Activated gamma-delta T cell (primary cell): Measurements from ENCODE around the gene TTC34.
"Not testable (repeated sequence)": the region's sequence is repeated elsewhere in the genome, so short reads cannot be mapped to it uniquely, and the experiment has no call there.

Experiments
- DNase-seq: peaks from one replicate; lab custom pipeline; 2025; lab: John Stamatoyannopoulos, UW

Gene TTC34

DNA sequence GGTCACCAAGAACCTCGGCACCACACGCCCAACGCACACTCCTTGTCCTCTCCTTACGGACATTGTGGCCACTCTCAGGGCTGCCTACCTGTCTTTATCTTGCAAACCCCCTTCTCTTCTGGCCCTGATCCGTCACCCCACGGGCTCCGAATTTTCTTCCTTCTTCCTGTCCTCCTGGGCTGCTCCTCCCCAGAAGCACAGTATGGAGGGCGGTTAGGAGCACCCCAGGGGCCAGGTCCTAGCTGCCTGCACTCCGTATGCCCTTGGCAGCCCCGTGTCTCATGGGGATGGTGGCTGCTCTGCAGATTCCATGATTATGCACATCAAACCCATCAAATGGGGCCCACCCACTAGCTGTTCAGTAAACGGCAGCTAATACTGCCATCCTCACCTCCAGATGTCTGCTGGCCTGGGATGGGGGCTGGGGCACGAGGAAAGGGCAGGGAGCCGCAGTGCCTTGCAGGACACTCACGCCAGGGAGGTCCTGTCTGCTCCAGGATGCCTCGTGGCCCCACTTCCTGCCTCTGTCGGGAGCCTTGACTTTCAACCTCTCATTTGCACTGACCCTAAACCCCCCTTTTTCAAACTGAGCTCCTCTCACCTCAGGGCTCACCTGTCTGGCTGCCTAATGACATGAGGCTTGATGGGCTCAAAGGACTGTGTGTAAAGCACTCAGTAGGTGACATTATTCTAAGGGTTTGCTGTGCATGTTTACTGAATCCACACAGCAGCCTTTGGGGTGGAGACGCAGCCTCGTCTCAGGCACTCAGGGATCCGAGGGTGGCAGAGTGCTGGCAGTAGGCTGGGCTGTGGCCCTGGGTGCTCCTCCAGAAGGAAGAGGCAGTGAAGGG lies 4.4 kb downstream of the TTC34 start:
- no peak for DNase-seq

DNA sequence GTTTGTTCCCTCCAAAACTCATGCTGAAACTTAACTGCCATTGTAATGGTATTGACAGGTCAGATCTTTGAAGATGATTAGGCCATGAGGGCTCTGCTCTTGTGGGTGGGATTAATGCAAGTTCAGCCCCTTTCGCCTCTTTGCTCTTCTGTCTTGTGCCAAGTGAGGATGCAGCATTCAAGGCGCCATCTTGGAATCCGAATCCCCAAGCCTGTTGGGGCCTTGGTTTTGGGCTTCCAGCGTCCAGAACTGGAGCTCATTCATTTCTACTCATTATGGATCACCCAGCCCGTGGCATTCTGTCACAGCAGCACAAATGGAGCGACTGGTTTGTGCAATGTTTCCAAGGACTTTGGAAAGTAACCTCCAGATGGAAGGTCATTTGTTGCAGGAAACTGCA lies 5.6 kb downstream of the TTC34 start:
- no peak for DNase-seq

DNA sequence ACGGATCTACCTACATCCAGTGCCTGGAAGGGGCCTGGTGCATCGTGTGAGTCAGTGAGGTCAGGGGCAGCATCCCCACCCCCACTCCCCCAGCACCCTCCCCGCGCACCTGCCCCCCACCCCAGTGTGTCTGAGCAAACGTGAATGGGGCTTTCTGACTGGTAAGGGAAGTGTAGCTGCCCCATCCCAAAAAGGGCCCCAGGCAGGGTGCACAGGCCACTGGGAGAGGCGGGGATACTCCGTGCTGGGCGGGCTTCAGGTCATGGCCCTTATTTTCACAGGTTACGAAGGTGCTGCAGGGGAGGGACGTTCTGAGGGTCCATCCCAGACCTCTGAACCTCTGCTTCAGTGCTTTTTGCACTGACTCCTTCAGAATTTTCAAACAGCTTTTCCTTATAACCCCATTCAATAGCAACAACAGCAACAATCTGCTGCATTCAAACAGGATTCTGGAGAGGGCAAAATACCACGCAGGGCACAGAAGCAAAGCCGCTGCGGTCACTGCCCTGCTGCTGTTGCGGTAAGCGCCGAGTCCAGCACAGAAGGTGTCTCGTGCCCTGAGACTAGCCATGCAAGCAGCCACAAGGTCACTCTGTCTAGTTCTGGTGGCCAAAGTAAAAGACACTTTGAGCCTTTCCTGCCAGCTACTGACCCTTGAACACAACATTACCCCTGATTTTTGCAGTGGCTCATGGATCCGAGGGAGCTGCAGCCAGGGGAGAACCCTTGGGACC lies 10.3 kb downstream of the TTC34 start:
- DNase-seq: no peak

DNA sequence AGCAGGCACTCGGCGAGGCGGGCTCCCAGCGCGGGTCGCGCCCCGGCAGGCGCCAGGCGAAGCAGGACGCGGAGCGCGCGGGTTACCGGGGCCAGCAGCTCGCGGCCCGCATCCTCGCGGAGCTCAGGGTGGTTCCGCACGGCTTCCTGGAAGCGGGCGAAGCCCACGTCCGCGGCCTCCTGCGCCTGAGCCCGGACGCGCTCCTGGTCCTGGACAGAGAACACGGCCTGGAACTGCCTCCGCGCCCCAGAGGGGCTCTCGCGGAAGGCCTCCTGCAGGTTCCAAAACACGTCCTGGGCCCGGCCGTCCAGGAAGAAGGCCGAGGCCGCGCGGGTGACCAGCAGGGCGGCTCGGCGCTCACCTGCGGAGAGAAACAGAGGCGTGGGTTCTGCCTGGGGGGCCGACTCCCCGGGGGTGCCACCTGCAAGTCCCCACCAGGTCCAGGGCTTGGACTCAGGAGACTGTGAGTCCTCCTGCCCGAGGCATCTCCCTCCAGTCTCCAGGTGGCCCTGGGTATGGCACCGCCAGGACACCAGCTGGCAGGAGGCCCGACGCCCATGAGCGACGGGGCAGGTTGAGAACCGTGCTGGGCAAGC lies 11.4 kb downstream of the TTC34 start:
- no peak for DNase-seq

DNA sequence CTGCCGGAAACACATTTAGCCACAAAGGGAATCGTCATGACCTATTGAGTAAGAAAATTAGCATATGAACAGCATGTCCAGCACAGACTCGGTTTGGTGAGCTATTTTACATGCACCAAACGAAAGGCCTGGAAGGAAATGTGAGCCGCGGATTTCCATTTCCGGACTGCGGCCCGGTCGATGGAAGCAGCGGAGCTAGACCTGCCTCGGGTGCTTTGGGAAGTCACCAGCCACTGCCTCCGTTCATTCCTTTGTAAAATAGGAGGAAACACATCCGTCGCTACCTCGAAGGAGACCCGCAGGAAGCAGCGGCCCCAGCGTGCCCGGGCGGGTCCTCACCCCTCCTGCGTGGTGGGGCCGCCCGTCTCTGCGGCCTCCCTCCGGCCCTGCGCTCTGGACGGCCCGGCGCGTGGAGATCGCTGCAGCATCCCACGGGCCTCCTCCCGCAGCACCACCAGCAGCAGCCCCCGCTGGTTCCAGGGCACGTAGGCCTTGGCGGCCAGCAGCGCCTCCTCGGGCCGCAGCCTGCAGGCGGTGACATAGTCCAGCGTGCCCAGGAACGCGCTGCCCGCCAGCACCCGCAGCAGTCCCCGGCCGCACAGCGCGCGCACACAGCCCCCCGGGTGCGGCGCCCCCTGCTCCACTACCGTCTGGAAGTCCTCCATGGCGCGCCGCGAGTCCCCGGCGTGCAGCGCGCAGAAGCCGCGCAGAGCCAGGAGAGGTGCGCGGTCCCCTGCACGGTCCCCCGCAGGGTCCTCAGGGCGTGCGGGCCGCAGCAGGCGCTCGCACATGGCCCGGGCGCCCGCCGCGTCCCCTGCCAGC lies 12.1 kb downstream of the TTC34 start:
- DNase-seq: no peak

DNA sequence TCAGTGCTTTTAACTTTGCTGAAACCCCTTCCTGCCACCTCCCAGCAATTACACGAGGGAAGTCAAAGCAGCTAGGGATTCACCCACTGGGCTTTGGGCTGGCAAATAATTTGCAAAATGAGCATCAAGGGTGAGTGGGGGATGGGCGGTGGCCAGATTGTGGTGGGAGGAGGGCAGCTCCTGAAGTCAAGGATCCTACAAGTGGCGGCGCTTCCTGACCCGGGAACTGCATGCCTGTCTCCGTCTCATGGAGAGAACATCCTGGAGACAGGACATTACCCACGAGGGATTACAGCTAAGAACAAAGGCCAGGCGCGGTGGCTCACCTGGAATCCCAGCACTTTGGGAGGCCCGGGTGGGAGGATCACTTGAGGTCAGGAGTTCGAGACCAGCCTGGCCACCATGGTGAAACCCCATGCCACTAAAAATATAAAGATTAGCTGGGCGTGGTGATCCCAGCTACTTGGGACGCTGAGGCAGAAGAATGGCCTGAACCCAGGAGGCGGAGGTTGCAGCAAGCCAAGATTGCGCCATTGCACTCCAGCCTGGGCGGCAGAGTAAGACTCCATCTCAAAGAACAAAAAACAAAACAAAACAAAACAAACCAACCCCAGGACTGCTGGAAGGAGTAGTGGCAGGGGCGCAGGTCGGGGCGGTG lies 12.9 kb downstream of the TTC34 start:
- DNase-seq: no peak

DNA sequence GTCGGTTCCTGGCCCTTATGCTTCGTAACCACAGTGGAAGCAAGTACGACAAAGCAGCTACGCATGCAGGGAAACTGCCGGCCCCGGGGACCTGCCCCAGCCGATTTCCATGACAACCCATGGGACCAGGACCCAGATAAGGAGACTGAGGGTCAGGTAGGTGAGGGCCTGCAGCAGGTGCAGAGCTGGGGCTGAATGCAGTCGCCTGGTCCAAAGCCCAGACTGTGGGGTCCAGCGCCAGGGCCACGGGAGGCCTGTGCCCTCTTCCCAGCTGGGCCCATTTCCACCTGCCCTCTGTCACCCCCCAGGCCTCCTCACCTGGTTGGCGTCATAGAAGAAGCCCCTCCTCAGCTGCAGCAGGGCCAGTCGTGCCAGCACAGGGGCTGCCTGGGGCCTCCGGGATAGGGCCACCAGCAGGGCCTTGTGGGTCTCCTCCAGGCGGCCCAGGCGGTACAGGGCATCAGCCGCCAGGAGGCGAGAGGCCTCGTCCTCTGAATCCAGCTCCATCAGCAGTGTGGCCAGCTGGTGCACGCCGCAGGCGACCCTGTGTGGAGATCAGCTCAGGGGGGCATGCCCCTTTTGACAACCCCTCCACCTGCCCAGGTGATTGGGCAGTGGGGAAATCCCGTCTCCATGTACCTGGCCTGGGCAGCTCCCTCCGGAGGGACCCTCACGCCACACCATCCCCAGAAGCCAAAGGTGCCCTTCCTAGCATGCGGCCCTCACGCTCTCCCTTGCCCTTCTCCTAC lies 14.2 kb downstream of the TTC34 start:
- no peak for DNase-seq

DNA sequence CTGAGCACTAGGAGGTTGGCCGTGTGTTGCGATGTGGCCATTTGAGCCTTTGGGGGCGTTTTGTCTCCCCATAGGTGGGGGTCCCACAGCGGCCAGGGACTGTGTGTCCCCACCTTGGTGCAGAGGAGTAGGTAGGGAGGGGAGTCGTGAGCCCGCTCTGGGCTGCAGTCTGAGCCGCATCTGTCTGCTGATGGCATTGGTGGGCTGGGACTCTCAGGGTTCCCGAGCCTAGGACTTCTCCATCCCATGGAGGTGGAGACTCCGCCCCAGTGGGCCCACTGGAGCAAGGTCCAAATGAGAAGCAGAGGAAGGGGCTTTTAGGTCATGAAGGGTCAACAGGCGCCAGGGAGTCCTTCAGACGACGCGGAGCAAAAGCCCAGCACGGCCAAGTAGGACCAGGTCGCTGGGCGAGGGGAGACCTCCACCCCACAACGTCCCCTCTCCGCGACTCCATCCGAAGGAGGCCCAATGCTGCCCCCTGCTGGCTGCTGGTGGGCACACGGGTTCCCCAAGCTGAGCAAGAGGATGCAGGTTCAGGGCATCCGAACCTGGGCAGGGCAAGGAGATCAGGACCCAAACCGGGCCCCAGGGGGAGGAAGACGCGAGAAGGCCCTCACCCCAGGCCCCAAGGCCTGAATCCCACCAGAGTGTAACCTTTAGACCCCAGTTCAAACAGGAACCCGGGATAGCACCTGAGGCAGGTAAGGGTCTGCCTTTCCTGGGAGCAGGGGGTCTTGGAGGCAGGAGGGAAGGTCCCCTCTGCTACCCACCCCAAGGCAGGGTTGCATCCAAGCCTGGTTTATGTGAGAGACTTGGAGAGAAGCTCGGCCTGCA lies 14.9 kb downstream of the TTC34 start:
- DNase-seq: peak; percentile 35

DNA sequence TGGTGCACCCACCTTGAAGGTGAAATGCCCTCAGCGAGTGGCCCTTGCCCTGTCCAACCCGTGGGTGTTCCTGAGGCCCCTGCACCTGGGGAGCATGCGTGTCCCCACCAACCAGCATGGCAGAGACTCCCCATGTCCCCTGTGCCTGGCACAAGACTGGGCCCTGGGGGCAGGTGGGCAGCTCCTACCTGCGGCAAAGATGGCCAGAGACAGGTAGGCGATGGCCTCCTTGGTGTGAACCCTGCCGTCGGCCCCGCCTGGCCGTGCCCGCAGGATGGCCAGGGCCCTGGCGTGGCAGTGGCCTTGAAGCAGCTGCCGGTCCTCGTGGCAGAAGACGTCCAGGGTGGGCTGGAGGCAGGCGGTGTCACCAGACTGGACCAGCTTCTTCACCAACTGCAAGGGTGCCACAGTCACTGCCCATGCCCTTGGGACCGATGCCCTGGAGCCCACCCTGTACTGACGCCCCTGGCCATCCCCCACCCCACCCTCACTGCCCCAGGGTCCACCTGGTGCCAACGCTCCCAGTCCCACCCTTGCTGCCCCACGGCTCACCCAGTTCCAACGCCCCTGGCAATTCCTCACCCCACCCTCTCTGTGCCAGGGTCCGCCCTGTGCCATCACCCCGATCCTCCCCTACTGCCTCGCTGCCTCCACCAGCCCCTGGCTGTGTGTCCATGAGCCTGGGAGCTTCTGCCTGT lies 15.7 kb downstream of the TTC34 start:
- DNase-seq: no peak

DNA sequence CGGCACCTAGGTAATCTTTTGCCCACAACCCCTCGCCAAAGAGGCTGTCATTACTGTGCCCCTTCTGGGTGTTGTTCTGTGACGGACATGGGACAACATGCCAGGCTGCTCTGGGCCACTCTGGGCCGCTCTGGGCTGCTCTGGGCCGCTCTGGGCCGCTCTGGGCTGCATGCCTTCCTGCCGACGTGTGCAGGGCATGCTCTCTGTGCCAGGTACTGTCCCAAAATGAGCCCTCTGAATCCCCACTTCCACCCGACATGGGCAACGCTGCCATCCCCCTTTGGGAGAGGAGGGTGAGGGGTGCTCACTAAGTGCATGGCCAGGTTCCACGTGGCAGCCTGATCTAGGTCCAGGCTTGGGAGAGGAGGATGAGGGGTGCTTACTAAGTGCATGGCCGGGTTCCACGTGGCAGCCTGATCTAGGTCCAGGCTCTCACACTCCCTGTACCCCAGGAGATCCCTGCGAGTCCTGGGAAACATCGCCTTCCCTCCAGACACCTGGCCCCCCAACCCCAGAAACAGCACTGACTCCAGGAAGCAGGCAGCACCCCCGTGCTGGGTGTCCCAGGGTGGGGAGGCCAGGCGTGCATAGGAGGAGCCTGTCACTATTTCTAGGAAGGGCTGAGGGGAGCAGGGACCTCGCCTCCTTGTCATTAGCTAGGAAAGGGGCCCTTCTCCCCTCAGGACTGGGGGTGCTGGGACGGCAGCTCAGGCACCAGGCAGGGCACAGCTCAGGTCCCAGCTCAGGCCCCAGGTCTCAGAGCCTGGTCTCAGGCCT lies 16.5 kb downstream of the TTC34 start:
- DNase-seq: no peak

DNA sequence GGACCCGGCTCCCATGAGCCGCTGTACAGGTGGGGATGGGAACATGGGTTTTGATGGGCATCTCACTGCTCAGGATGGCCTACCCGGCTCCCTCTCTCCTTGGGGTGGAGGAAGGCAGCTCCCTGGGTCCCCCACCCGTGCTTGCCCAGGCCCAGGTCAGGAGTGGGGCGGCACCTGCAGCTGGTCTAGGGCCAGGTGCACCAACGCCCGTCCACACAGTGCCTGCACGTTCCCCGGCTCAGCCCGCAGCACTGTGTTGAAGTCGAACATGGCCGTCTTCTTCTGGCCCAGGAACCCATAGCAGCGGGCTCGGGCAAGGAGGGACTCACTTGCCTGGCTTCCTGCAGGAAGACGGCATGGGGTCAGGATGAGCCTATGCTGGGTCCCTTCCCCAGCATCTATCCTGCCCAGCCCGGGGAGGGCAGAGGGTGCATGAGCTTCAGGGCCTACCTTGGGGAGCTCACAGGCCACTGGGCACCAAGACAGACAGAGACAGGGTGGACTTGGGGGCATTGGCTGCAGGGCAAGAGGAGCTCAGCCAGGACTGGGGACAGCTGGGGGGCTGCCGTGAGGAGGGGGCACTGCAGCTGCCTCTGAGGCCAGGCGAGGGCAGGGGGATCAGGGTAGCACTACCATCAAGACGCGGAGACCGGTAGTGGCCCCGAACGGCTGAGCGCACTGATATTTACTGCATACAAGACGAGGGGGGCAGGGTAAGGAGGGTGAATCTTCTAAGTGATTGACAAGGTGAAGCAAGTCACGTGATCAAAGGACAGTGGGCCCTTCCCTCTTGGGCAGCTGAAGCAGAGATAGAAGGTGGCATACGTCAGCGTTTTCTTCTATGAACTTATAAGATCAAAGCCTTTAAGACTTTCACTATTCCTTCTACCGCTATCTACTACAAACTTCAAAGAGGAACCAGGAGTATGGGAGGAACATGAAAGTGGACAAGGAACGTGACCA lies 17.8 kb downstream of the TTC34 start:
- no peak for DNase-seq

DNA sequence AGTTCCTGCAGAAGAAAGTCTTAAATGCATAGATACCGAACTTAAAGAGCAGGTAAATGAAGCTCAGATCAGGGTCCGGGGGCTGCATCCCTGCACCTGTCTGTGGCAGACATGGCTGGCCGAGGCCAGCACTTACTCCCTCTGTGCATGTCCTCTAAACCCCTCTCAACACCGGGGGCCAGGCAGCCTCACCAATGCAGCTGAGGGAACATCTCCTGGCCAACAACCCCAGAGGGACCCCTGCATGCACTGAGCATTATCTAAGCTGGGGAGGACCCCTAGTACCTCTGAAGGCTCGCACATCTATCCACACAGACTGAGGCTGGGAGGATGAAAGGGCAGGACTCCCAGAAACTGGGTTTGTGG lies 18.4 kb downstream of the TTC34 start:
- no peak for DNase-seq

DNA sequence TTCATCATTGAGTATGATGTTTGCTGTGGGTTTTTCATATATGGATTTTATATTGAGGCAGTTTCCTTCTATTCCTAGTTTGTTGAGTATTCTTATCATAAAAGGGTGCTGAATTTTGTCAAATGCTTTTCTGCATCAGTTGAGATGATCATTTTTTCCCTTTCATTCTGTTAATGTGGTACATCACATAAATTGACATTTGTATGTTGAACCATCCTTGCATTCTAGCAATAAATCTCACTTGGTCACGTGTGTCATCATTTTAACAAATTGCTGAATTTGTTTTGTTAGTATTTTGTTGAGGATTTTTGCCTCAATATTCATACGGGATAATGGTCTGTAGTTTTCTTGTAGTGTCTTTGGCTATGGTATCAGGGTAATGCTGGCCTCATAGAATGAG lies 19.9 kb downstream of the TTC34 start:
- no peak for DNase-seq

DNA sequence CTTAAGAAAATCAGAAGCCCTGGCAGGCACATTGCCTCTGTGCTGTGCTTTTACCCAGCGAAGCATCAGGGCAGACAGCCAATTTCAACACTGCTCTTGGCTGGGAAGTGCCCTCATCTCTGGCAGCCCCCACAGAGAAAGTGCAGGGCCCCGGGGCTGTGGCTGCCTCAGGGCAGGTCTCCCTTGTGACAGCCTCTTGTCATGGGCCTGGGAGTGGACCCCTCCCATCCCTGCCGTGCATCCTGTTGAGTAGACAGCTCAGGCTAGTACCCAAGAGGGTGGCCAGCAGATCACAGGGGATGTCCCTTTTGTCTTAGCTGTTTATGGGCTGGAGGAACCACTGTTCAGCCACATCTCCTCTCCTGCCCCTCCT lies 23.3 kb downstream of the TTC34 start:
- no peak for DNase-seq

DNA sequence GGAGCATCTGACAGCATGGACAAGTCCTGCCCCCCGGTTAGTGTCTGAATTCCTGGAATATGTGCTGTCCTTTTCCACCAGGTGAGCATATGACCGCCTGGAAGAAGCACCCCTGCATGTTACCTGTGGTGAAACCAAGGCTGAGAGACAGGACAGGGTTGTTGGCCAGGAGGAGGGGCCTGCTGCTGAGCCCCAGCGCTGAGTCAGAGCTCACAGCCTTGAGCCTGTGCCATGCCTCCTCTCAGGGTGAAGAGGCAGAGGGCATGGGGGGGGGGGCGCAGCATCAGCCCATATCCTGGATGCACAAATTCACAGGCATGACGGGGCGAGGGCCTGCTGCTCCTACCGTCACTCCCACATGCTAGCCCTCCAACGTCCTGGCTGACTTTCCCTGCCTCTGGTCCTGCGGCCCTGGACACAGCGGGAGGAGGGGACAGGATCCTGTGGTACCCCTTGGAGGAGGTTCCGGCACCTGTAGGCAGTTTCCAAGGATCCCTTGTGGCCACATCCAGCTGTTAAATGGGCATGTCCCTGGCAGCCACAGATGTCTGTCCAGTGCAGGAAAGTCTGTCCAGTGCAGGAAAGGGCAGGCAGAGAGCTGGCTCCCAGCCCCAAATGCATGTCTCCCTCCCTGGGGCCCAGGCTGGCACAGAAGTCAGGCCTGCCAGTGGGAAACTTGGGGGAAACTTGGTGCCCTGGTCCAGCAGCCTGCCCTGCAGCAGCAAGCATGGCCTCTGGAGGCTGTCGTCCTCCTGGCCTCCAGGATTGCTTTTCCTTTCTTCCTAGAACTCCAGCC lies 23.9 kb downstream of the TTC34 start:
- no peak for DNase-seq

DNA sequence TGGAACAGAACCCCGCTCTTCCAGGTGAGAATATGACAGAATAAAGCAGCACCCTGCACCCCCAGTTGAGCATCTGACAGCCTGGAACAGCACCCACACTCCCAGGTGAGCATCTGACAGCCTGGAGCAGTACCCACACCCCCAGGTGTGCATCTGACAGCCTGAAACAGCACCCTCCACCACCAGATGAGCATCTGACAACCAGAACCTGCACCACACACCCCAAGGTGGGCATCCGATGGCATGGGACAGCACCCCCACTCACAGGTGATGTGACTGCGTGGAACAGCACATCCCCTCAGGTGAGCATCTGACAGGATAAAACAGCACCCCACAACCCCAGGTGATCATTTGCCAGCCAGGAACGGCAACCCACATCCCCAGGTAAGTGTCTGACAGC lies 26.2 kb downstream of the TTC34 start:
- DNase-seq: not testable (repeated sequence)

DNA sequence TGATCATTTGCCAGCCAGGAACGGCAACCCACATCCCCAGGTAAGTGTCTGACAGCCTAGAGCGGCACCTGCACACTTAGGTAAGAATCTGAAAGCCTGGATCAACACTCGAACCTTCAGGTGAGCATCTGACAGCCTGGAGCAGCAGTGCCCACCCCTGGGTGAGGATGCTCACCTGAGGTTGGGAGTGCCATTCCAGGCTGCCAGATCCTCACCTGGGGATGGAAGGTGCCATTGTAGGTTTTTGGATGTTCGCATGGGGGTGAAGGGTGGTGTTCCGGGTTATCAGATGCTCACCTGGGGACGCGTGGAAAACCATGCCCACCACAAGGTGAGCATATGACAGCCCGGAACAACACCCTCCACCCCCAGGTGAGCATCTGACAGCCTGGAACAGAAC lies 33.4 kb downstream of the TTC34 start:
- not testable (repeated sequence) for DNase-seq
